ENCODE results near the gene PLEKHG5.

DNA sequence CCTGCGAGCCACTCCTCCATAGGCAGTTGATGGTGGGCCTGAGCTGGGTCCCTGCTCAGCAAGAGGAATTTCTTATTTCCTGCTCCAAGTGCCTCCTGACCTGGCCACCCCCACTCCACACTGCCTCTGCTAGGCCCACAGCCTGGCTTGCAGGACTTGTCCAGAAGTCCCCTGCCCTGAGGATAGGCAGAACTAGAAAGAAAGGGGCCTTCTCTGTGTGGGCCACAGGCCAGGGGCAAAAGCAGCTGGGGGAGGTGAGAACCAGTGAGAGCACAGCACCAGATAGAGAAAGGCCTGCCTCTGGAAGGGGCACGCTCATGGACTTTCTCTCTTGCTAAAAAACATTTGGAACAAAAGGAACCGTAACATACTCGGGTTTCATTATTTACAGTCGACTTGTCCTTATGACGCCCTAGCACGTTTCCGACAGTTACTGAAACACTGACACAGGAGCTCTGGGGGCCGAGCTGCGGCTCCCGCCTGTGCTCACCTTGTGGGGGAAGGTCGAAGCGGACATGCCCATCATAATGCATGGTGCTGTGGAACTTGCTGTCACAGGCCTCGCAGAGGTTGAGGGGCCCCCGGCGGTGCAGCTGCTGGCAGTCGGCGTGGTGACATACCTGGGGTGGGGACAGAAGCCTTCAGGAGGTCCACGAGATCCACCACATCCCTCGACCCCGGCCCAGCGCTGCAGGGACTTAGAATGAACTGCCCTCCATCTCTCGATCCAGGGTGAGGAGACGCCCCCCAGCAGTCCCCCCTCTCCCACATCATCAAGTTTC, 14.2 kb downstream of the PLEKHG5 start:
- TF ChIP-seq FOXM1 (IDR thresholded peaks at IDR 0.05; ENCODE audit: borderline replicate concordance) (no peak), NFRKB (IDR thresholded peaks at IDR 0.05) (no peak), FOXK2 (IDR thresholded peaks at IDR 0.05) (no peak), SP1 (IDR thresholded peaks at IDR 0.05) (no peak), BHLHE40 (IDR thresholded peaks at IDR 0.05; ENCODE audit: borderline replicate concordance) (no peak), ZNF384 (IDR thresholded peaks at IDR 0.05) (no peak), CTBP1 (IDR thresholded peaks at IDR 0.05; ENCODE audit: borderline replicate concordance) (no peak), SUZ12 (IDR thresholded peaks at IDR 0.05) (no peak), HDGF (IDR thresholded peaks at IDR 0.05; ENCODE audit: borderline replicate concordance) (no peak), ELF4 (IDR thresholded peaks at IDR 0.05) (no peak), ARNT (IDR thresholded peaks at IDR 0.05) (no peak)

Data from HEK293T (cell line).